ENCODE data around the gene DARS1. TPM values are rescaled to one million over a fixed set of nuclear protein-coding genes. Genes with fewer than 3 reads are reported as not detected.

DARS1 gene
- total RNA-seq, 1 experiment from 2014 or later: 85.3 TPM

DNA sequence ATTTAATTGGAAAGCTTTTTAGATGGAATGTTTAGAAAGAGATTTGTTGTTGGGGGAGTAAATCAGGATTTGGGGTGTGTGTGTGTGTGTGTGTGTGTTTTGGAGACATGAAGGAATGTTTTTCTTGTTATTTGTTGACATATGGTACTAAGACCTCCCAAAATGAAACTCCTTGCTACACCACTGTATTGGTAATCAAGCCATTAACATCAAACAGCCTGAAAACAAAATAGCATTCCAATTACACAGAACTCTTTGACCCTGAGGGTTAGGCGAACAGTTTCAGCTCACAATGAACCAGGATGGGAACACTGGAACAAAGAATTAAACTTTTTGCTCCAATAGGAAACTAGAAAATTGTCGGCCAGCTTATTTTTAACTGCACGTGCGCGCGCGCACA lies 41.7 kb upstream of the DARS1 start:
- ChIA-PET CTCF (no interaction called here), POLR2A (no interaction called here)
- no peak for DNase-seq (ENCODE audit: low read depth, low spot score)
- Histone ChIP-seq H3K27me3 (ENCODE audit: control insufficient read depth, insufficient read depth, low read length) (peaks cover 3% of the 10 kb centered on the region; the same call in 1 of the 2 replicates), H3K36me3 (ENCODE audit: control insufficient read depth, insufficient read depth, low read length) (no peaks in the 10 kb centered on the region), H3K4me1 (ENCODE audit: control insufficient read depth, insufficient read depth, low read length) (no peaks in the 10 kb centered on the region), H3K9me3 (ENCODE audit: control insufficient read depth, insufficient read depth, low read depth, low read length) (no peaks in the 10 kb centered on the region), H3K4me3 (ENCODE audit: low read depth in 2 of 2, low read length in 2 of 2) (no peak overlapping the region), H3K27ac (ENCODE audit: low read length) (no peak overlapping the region)
- intact Hi-C loops (cut with micrococcal nuclease; ENCODE audit: unreplicated experiment) (no loop called here), in situ Hi-C loops (cut with HindIII; ENCODE audit: low pct_unique_long_range_greater_than_20kb, low sequenced_read_pairs) (no loop called here)
- BruUV-seq (replicated peaks): no TSS peak
- TF ChIP-seq, protein P1, sequence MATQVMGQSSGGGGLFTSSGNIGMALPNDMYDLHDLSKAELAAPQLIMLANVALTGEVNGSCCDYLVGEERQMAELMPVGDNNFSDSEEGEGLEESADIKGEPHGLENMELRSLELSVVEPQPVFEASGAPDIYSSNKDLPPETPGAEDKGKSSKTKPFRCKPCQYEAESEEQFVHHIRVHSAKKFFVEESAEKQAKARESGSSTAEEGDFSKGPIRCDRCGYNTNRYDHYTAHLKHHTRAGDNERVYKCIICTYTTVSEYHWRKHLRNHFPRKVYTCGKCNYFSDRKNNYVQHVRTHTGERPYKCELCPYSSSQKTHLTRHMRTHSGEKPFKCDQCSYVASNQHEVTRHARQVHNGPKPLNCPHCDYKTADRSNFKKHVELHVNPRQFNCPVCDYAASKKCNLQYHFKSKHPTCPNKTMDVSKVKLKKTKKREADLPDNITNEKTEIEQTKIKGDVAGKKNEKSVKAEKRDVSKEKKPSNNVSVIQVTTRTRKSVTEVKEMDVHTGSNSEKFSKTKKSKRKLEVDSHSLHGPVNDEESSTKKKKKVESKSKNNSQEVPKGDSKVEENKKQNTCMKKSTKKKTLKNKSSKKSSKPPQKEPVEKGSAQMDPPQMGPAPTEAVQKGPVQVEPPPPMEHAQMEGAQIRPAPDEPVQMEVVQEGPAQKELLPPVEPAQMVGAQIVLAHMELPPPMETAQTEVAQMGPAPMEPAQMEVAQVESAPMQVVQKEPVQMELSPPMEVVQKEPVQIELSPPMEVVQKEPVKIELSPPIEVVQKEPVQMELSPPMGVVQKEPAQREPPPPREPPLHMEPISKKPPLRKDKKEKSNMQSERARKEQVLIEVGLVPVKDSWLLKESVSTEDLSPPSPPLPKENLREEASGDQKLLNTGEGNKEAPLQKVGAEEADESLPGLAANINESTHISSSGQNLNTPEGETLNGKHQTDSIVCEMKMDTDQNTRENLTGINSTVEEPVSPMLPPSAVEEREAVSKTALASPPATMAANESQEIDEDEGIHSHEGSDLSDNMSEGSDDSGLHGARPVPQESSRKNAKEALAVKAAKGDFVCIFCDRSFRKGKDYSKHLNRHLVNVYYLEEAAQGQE (IDR thresholded peaks at IDR 0.05; ENCODE audit: insufficient read depth in 1 of 2, low read depth in 2 of 2, low read length in 1 of 2): no peak
- TF ChIP-seq, protein P2, sequence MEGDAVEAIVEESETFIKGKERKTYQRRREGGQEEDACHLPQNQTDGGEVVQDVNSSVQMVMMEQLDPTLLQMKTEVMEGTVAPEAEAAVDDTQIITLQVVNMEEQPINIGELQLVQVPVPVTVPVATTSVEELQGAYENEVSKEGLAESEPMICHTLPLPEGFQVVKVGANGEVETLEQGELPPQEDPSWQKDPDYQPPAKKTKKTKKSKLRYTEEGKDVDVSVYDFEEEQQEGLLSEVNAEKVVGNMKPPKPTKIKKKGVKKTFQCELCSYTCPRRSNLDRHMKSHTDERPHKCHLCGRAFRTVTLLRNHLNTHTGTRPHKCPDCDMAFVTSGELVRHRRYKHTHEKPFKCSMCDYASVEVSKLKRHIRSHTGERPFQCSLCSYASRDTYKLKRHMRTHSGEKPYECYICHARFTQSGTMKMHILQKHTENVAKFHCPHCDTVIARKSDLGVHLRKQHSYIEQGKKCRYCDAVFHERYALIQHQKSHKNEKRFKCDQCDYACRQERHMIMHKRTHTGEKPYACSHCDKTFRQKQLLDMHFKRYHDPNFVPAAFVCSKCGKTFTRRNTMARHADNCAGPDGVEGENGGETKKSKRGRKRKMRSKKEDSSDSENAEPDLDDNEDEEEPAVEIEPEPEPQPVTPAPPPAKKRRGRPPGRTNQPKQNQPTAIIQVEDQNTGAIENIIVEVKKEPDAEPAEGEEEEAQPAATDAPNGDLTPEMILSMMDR (IDR thresholded peaks at IDR 0.05): no peak
- TF ChIP-seq TCF7L2 (IDR thresholded peaks at IDR 0.05; ENCODE audit: low read depth, low read length) (no peak), POLR2AphosphoS5 (IDR thresholded peaks at IDR 0.05; ENCODE audit: low read depth, low read length) (no peak), SIN3A (IDR thresholded peaks at IDR 0.05; ENCODE audit: borderline replicate concordance, insufficient read depth, low read depth, low read length) (no peak)
- ATAC-seq: no peak

DNA sequence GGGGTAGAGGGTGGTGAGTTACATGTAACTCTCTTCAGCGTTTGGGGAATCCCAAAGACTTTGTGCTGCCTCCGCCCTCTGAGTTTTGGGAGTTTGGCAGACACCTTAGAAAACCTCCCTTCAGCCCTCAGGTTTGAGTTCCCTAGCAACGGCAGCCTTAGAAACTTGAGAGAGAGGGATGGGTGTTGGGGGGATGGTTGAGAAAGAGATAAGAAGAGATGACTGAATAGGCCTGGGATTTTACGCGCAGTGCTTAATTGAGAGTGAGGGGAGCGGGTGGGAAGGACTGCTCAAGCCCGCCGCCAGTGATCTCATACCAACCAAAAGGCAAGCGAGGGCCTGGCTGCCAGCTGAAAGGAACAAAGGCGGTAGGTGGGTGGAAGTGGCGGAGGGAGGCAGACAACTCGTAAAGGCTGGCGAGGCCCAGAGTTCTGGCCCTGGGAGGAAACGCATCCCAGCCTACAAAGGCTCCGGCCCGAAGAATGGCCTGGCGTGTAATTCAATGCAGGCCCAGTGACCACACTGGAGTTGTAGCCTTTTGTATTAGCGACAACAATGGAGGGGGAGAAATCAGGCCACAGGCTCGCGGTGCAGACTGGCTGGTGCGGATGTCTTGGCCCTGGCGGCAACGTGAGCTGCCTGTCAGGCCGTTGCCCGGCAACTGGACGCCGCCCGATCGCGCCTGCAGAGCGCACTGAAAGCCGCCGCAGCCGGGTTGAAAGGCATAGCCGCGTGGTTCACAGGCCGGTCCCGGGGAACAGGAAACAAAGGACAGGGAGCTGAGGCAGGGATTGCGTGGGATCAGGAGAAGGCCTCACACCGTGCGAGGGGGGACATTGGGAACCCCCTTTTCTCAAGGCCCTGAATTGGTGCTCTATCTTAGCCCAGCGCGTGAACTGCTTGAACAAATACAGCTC lies 39.9 kb upstream of the DARS1 start:
- TF ChIP-seq SIN3A (IDR thresholded peaks at IDR 0.05; ENCODE audit: borderline replicate concordance, insufficient read depth, low read depth, low read length) (no peak), POLR2AphosphoS5 (IDR thresholded peaks at IDR 0.05; ENCODE audit: low read depth, low read length) (no peak), TCF7L2 (IDR thresholded peaks at IDR 0.05; ENCODE audit: low read depth, low read length) (no peak)
- TF ChIP-seq, protein P2 (IDR thresholded peaks at IDR 0.05): no peak
- TF ChIP-seq, protein P1 (IDR thresholded peaks at IDR 0.05; ENCODE audit: insufficient read depth in 1 of 2, low read depth in 2 of 2, low read length in 1 of 2): no peak
- ATAC-seq (peak; percentile 83), DNase-seq (ENCODE audit: low read depth, low spot score) (no peak)
- no TSS peak for BruUV-seq (replicated peaks)
- no peak overlapping the region for H3K4me3 ChIP-seq (ENCODE audit: low read depth in 2 of 2, low read length in 2 of 2)
- intact Hi-C loops (cut with micrococcal nuclease; ENCODE audit: unreplicated experiment) (no loop called here), in situ Hi-C loops (cut with HindIII; ENCODE audit: low pct_unique_long_range_greater_than_20kb, low sequenced_read_pairs) (no loop called here)
- H3K4me1 ChIP-seq (ENCODE audit: control insufficient read depth, insufficient read depth, low read length): no peaks in the 10 kb centered on the region
- H3K9me3 ChIP-seq (ENCODE audit: control insufficient read depth, insufficient read depth, low read depth, low read length): no peaks in the 10 kb centered on the region
- ChIA-PET CTCF (no interaction called here), POLR2A (no interaction called here)
- H3K27ac ChIP-seq (ENCODE audit: low read length): no peak overlapping the region
- no peaks in the 10 kb centered on the region for H3K36me3 ChIP-seq (ENCODE audit: control insufficient read depth, insufficient read depth, low read length)
- H3K27me3 ChIP-seq (ENCODE audit: control insufficient read depth, insufficient read depth, low read length): no peaks in the 10 kb centered on the region
